Endothelial cell of umbilical vein (primary cell): ENCODE measurements around the gene PLA2G4E. TPM values are rescaled to one million over a fixed set of nuclear protein-coding genes. Genes with fewer than 3 reads are reported as not detected.
A peak's percentile ranks its signal among the peaks of the same experiment; 100 is the strongest.

Source experiments
- BruUV-seq: library from RNA; stranded (reverse); fragments of 400-500 nt; replicated peaks from 2 replicates; lab custom pipeline; 2021; lab: Mats Ljungman, UMichigan
- CTCF ChIA-PET: fragments of 300-600, 350-600 bp; sonication (Branson Sonifier 250); formaldehyde crosslinking; loops from one replicate; lab custom pipeline; 2021; ENCODE audit warnings: antibody characterized with exemption, inconsistent platforms; lab: Charles Lee
- POLR2A ChIA-PET: fragments of 300-600, 350-600 bp; sonication (Branson Sonifier 250); formaldehyde crosslinking; loops from one replicate; lab custom pipeline; 2021; ENCODE audit warnings: antibody characterized with exemption, inconsistent platforms; lab: Charles Lee
- DNase-seq: peaks from one replicate; pipeline ENCODE4 v3.0.0-alpha.2; 2011; ENCODE audit warnings: low read depth, low spot score
- FAIRE-seq: peaks from 2 replicates; lab custom pipeline; 2011; peaks lifted over from hg19 to GRCh38; lab: Jason Lieb, UNC
- H2AFZ ChIP-seq: 2 replicates; pipeline ENCODE4 v1.6.0; 2012; ENCODE audit warnings: low read depth, low read length, control low read depth, inconsistent platforms
- H3K27ac ChIP-seq: 2 replicates; pipeline ENCODE4 v1.5.1; 2011; ENCODE audit warnings: low read depth, mild to moderate bottlenecking, control low read depth, low read length, moderate library complexity; ENCODE audit not compliant: insufficient read depth
- H3K27me3 ChIP-seq, 2 experiments: 2 replicates each; pipeline versions ENCODE4 v1.6.0 to v1.6.1; 2011; ENCODE audit warnings: low read length in 2 of 2, mixed read lengths in 1 of 2; ENCODE audit not compliant: control insufficient read depth in 2 of 2, insufficient read depth in 2 of 2
- H3K36me3 ChIP-seq, 2 experiments: 2 replicates in 1 of 2; 3 replicates in 1 of 2; pipeline ENCODE4 v1.5.1; 2011; ENCODE audit warnings: low read length in 2 of 2, mild to moderate bottlenecking in 1 of 2, moderate library complexity in 1 of 2; ENCODE audit not compliant: control insufficient read depth in 2 of 2, insufficient read depth in 2 of 2; ENCODE audit errors: extremely low read depth in 1 of 2
- H3K4me1 ChIP-seq: 3 replicates; pipeline ENCODE4 v1.5.1; 2011; ENCODE audit warnings: mild to moderate bottlenecking, low read length; ENCODE audit not compliant: control insufficient read depth, insufficient read depth; ENCODE audit errors: extremely low read depth
- H3K4me2 ChIP-seq: 2 replicates; pipeline ENCODE4 v1.6.1; 2011; ENCODE audit warnings: low read length, control low read depth, mixed read lengths; ENCODE audit not compliant: insufficient read depth
- H3K4me3 ChIP-seq, 3 experiments: fragments of 200-600 bp in 1 of 3; sonication (generic), shearing (Covaris generic) in 1 of 3; replicated peaks in 1 of 3; 2 replicates each; pipeline ENCODE4 v1.5.1; 2011 to 2016; ENCODE audit warnings: control low read depth in 3 of 3, low read length in 3 of 3, mild to moderate bottlenecking in 2 of 3, inconsistent platforms in 1 of 3, low read depth in 1 of 3, moderate library complexity in 1 of 3; ENCODE audit not compliant: insufficient read depth in 1 of 3
- H3K79me2 ChIP-seq: 2 replicates; pipeline ENCODE4 v1.6.0; 2012; ENCODE audit warnings: low read length, inconsistent platforms; ENCODE audit not compliant: control insufficient read depth, insufficient read depth
- H3K9ac ChIP-seq: replicated peaks from 2 replicates; pipeline ENCODE3; 2011; ENCODE audit warnings: low read length, control low read depth; ENCODE audit not compliant: insufficient read depth; ENCODE audit errors: extremely low read depth
- H3K9me1 ChIP-seq: replicated peaks from 3 replicates; pipeline ENCODE4 v1.6.0; 2011; ENCODE audit warnings: mild to moderate bottlenecking, low read length; ENCODE audit not compliant: control insufficient read depth, insufficient read depth; ENCODE audit errors: extremely low read depth
- H3K9me3 ChIP-seq: replicated peaks from 2 replicates; pipeline ENCODE4 v1.5.1; 2012; ENCODE audit warnings: low read length, inconsistent platforms; ENCODE audit not compliant: control insufficient read depth, insufficient read depth
- H4K20me1 ChIP-seq: replicated peaks from 2 replicates; pipeline ENCODE3; 2011; ENCODE audit warnings: mild to moderate bottlenecking, low read length; ENCODE audit not compliant: control insufficient read depth, insufficient read depth; ENCODE audit errors: extremely low read depth
- EZH2 ChIP-seq: IDR thresholded peaks from 2 replicates; pipeline ENCODE4 v1.6.1; 2012; ENCODE audit warnings: borderline replicate concordance, low read depth, mild to moderate bottlenecking, moderate library complexity, low read length, inconsistent platforms; ENCODE audit not compliant: severe bottlenecking
- FOS ChIP-seq: IDR thresholded peaks from 2 replicates; pipeline ENCODE4 v1.6.1; 2011; ENCODE audit warnings: mild to moderate bottlenecking, low read length, moderate library complexity, borderline replicate concordance; ENCODE audit not compliant: insufficient read depth
- GATA2 ChIP-seq: IDR thresholded peaks from 2 replicates; pipeline ENCODE4 v1.7.0; 2011; ENCODE audit warnings: low read depth, mild to moderate bottlenecking, moderate library complexity, mixed read lengths, low read length; ENCODE audit not compliant: insufficient read length, insufficient read depth
- JUN ChIP-seq: IDR thresholded peaks from 2 replicates; pipeline ENCODE4 v1.6.1; 2011; ENCODE audit warnings: borderline replicate concordance, low read depth; ENCODE audit not compliant: insufficient read length, insufficient read depth
- MYC ChIP-seq: IDR thresholded peaks from one replicate; pipeline ENCODE4 v1.6.1; 2011; ENCODE audit warnings: mild to moderate bottlenecking, low read depth, low read length
- POLR2A ChIP-seq: IDR thresholded peaks from 2 replicates; pipeline ENCODE4 v1.6.1; 2012; ENCODE audit warnings: low read depth, mild to moderate bottlenecking, control low read depth, low read length
- POLR2AphosphoS5 ChIP-seq: IDR thresholded peaks from 2 replicates; pipeline ENCODE4 v1.6.1; 2012; ENCODE audit warnings: low read depth, mild to moderate bottlenecking, control low read depth, low read length, moderate library complexity; ENCODE audit not compliant: insufficient read depth
- dilution Hi-C: fragments of 300-500 bp; cut with MboI; formaldehyde crosslinking; loops from one replicate; pipeline ENCODE4 v1.15.0; 2019; ENCODE audit warnings: low sequenced_read_pairs; ENCODE audit not compliant: extremely low pct_ligation_motif_present
- intact Hi-C: fragments of 100-400 bp; cut with micrococcal nuclease; formaldehyde crosslinking; loops from one replicate; pipeline ENCODE4 v1.10.0; 2022
- polyA plus RNA-seq, 4 experiments: library from polyadenylated mRNA; depleted of rRNA in 3 of 4; stranded (reverse) in 3 of 4; unstranded in 1 of 4; fragments of >200 nt; gene quantifications; 2 replicates each; pipeline versions ENCODE4 v1.2.1 to v1.2.3, GENCODE V29; 2011 to 2012; ENCODE audit warnings: missing spikeins in 1 of 4
- total RNA-seq: library from RNA; stranded (reverse); gene quantifications from 2 replicates; pipeline ENCODE4 v1.2.3, GENCODE V29; 2021
- TF ChIP-seq, protein P1 (sequence below), 2 donors: IDR thresholded peaks; 1 replicate in 1 of 2; 2 replicates in 1 of 2; pipeline ENCODE4 v1.5.1; 2011; ENCODE audit warnings: low read length in 2 of 2, mild to moderate bottlenecking in 2 of 2, moderate library complexity in 2 of 2, control low read depth in 1 of 2, inconsistent platforms in 1 of 2, low read depth in 1 of 2; ENCODE audit not compliant: insufficient read depth in 1 of 2; ENCODE audit errors: extremely low read depth in 1 of 2
- TF ChIP-seq, protein P2 (sequence below): IDR thresholded peaks from 2 replicates; pipeline ENCODE4 v1.6.1; 2011; ENCODE audit not compliant: insufficient read depth, insufficient read length

Gene PLA2G4E
- total and polyA plus RNA-seq, 2 donors (not counting 3 experiments of a cell fraction or from before 2014, with no cell fraction given) = not detected

DNA sequence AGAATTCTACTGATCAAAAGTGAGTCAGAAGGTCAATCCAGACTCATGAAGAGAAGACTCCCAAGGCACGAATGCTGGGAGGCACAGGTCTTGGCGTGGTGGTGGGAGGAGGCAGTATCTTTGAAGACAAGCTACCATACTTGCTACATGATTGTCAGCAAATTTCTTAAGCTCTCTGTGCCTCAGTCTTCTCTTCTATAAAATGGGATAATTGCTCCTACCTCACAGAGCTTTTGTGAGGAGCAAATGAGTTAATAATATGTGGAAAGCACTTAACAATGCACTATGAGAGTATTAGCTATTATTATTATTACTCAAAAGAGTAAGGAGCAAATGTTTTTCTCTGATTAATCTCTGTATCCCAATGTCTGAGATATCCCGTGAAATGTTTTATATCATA, 84.7 kb downstream of the PLA2G4E start:
- H3K4me2 ChIP-seq = peak overlapping the region; percentile 70
- no peaks in the 10 kb centered on the region for H4K20me1 ChIP-seq
- peak overlapping the region; percentile 99 for H3K27ac ChIP-seq
- peak overlapping the region; percentile 83 for H3K9ac ChIP-seq
- intact Hi-C loops (loop anchor here (1.0 kb wide), 3 partner anchors 8 to 36 kb away; partner anchors contain the start of gene EHD4), dilution Hi-C loops (no loop called here)
- H3K9me1 ChIP-seq = no peaks in the 10 kb centered on the region
- peaks cover 92% of the 10 kb centered on the region for H3K4me1 ChIP-seq
- H3K79me2 ChIP-seq = peaks cover 62% of the 10 kb centered on the region
- no peak overlapping the region for H3K4me3 ChIP-seq
- BruUV-seq = TSS peak; percentile 9
- H3K9me3 ChIP-seq = no peaks in the 10 kb centered on the region
- CTCF ChIA-PET = interaction anchor here (1.0 to 5.9 kb wide), 5 partner anchors 29 to 163 kb away, joined by 3 to 44 read pairs (median 5); partner anchors contain the start of gene EHD4
- DNase-seq (no peak), FAIRE-seq (no peak)
- TF ChIP-seq FOS (no peak), JUN (no peak), POLR2AphosphoS5 (no peak), GATA2 (no peak), MYC (no peak), POLR2A (no peak), EZH2 (no peak)
- TF ChIP-seq, protein P1, sequence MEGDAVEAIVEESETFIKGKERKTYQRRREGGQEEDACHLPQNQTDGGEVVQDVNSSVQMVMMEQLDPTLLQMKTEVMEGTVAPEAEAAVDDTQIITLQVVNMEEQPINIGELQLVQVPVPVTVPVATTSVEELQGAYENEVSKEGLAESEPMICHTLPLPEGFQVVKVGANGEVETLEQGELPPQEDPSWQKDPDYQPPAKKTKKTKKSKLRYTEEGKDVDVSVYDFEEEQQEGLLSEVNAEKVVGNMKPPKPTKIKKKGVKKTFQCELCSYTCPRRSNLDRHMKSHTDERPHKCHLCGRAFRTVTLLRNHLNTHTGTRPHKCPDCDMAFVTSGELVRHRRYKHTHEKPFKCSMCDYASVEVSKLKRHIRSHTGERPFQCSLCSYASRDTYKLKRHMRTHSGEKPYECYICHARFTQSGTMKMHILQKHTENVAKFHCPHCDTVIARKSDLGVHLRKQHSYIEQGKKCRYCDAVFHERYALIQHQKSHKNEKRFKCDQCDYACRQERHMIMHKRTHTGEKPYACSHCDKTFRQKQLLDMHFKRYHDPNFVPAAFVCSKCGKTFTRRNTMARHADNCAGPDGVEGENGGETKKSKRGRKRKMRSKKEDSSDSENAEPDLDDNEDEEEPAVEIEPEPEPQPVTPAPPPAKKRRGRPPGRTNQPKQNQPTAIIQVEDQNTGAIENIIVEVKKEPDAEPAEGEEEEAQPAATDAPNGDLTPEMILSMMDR (IDR thresholded peaks at IDR 0.05; ENCODE audit: extremely low read depth in 1 of 2, insufficient read depth in 1 of 2, low read depth in 1 of 2, low read length in 2 of 2) = no peak
- TF ChIP-seq, protein P2, sequence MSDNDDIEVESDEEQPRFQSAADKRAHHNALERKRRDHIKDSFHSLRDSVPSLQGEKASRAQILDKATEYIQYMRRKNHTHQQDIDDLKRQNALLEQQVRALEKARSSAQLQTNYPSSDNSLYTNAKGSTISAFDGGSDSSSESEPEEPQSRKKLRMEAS = no peak
- H3K27me3 ChIP-seq = no peaks in the 10 kb centered on the region
- H2AFZ ChIP-seq = no peak overlapping the region
- POLR2A ChIA-PET = interaction anchor here (0.9 to 1.7 kb wide), 3 partner anchors 22 to 36 kb away, joined by 4 to 11 read pairs (median 6); partner anchors contain the start of gene EHD4
- peaks cover 2 to 7% of the 10 kb centered on the region in 2 experiments for H3K36me3 ChIP-seq
